Prostate gland (tissue), 2 donors: ENCODE measurements around the gene OSBP2.

Experiments used
- POLR2A ChIP-seq: fragments of 450-650 bp; IDR thresholded peaks from one replicate; pipeline ENCODE4 v1.6.1; 2016; ENCODE audit warnings: antibody characterized with exemption, mild to moderate bottlenecking
- POLR2AphosphoS5 ChIP-seq: sonication (generic); formaldehyde crosslinking; IDR thresholded peaks from one replicate; pipeline ENCODE4 v1.6.1; 2017; ENCODE audit warnings: antibody characterized with exemption
- TF ChIP-seq, protein P1 (sequence below), 4 experiments: fragments of 200-600 bp in 2 of 4; fragments of 450-650 bp in 2 of 4; sonication (generic) in 2 of 4; IDR thresholded peaks; 1 replicate in 3 of 4; 2 replicates in 1 of 4; pipeline ENCODE4 v1.5.1; 2016 to 2019; ENCODE audit warnings: antibody characterized with exemption in 4 of 4, mild to moderate bottlenecking in 2 of 4, moderate library complexity in 2 of 4

DNA sequence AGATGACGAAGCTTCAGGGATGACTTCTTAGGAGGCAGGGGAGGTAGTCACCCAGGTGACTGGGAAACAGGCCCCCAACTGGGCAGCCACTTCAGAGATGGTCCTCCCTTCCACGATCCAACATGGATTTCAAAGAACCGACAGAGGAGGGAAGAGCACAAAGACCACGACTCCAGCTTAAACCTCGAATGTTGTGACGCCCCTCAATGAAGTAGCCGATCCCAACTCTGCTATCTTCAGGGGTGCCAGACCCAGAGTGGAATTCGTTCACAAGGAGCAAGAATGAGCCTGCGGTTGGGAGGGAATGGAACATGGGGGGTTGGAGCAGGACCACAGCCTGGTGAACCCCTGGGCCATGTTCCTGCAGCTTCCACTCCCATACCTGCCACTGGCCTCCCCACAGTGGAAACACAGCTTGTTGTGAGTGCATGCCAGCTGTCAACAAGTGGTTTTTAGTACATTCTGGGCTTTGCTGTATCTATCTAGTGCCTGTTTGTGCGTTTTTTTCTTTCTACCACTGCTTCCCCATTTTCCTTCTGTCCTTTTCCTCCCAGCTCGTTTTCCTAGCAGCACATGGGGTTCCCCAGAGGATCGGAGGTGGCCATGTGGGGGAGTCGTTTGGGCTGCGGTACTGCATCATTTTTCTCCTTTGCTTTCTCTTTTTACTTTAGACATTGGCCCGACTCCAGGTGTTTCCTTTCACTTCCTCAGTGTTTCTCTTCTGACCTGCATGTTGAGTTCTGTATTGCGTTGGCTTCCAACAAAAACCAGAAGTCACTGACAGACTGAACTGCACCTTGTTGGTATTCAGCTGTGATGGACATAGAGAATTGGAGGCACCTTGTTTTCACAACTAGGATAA lies 208.1 kb downstream of the OSBP2 start:
- TF ChIP-seq POLR2AphosphoS5 (no peak), POLR2A (no peak)
- TF ChIP-seq, protein P1, sequence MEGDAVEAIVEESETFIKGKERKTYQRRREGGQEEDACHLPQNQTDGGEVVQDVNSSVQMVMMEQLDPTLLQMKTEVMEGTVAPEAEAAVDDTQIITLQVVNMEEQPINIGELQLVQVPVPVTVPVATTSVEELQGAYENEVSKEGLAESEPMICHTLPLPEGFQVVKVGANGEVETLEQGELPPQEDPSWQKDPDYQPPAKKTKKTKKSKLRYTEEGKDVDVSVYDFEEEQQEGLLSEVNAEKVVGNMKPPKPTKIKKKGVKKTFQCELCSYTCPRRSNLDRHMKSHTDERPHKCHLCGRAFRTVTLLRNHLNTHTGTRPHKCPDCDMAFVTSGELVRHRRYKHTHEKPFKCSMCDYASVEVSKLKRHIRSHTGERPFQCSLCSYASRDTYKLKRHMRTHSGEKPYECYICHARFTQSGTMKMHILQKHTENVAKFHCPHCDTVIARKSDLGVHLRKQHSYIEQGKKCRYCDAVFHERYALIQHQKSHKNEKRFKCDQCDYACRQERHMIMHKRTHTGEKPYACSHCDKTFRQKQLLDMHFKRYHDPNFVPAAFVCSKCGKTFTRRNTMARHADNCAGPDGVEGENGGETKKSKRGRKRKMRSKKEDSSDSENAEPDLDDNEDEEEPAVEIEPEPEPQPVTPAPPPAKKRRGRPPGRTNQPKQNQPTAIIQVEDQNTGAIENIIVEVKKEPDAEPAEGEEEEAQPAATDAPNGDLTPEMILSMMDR (IDR thresholded peaks at IDR 0.05), result no peak
